Heart left ventricle (tissue), 13 donors: ENCODE data around the gene C9orf78.

Experiments
- POLR2A ChIP-seq, 2 donors: fragments of 450-650 bp; IDR thresholded peaks; one replicate each; pipeline ENCODE4 v1.6.1; 2017; ENCODE audit warnings: antibody characterized with exemption in 2 of 2, mild to moderate bottlenecking in 2 of 2, moderate library complexity in 2 of 2
- TF ChIP-seq, protein P1 (sequence below), 12 donors: fragments of 200-600 bp; sonication (generic) in 4 of 12; IDR thresholded peaks; one replicate each; pipeline versions ENCODE4 v1.5.0 to v1.8.0; 2018 to 2022; ENCODE audit warnings: antibody characterized with exemption in 12 of 12, mild to moderate bottlenecking in 5 of 12
- donor health status: ischemic (EF 13 %, LVEDD 7.1; RV severe dilation, severe dysfunction).
- donor health status: DM: no; HTN: yes; CAD: no.
- donor health status: DM: no; HTN: no; CAD: no.
- donor health status: ischemic (EF 25% LVEDD 6.9; RV normal size, moderate dysfunction).
- donor health status: ischemic (EF 25% LVEDD 5.7; RV mildly dilated, moderate dysfunction).
- donor health status: ischemic (EF 35%, LVEDD 5.7; RV mildly dilated, moderate dysfunction).
- donor health status: nonischemic (EF 11% LVEDD 7.7; RV severe dilation, severe dysfunction).
- donor health status: DM: yes; HTN: yes; CAD: no.
- donor health status: PGD.
- donor health status: ischemic (EF 29% LVEDD 5.4; RV normal size, mild dysfunction).
- donor health status: nonischemic (EF 23%, LVEDD 6.1; RV moderate dilation, normal function).

DNA sequence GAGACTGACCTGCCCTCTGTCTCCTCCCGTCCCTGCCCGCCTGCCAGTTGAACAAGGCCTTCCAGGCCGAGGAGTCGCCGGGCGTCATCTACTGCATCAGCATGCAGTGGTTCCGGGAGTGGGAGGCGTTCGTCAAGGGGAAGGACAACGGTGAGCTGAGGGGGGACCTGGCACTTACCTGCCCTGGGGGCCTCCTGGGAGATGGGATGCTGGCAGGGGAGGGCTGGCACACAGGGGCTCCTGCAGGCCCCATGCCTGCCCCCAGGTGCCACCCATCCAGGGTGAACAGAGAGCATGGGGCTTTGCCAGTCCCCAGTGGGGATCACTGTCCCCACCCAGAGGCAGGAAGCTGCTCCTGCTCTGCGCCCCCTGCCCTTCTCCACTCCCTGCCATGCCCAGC, 43.2 kb upstream of the C9orf78 start:
- TF ChIP-seq, protein P1, sequence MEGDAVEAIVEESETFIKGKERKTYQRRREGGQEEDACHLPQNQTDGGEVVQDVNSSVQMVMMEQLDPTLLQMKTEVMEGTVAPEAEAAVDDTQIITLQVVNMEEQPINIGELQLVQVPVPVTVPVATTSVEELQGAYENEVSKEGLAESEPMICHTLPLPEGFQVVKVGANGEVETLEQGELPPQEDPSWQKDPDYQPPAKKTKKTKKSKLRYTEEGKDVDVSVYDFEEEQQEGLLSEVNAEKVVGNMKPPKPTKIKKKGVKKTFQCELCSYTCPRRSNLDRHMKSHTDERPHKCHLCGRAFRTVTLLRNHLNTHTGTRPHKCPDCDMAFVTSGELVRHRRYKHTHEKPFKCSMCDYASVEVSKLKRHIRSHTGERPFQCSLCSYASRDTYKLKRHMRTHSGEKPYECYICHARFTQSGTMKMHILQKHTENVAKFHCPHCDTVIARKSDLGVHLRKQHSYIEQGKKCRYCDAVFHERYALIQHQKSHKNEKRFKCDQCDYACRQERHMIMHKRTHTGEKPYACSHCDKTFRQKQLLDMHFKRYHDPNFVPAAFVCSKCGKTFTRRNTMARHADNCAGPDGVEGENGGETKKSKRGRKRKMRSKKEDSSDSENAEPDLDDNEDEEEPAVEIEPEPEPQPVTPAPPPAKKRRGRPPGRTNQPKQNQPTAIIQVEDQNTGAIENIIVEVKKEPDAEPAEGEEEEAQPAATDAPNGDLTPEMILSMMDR (IDR thresholded peaks at IDR 0.05) = no peak
- TF ChIP-seq POLR2A (IDR thresholded peaks at IDR 0.05) = no peak
